Measurements from ENCODE around the gene GPAT3.
A peak's percentile ranks its signal among the peaks of the same experiment; 100 is the strongest.
"Not testable (repeated sequence)": the region's sequence is repeated elsewhere in the genome, so short reads cannot be mapped to it uniquely, and the experiment has no call there.

The GPAT3 gene

GRCh38 chr4:83535520-83536361, at the start of gene GPAT3:
TSS of gene GPAT3 (plus strand) at chr4:83536108. CDS start at chr4:83536623, 515 bp downstream.
- DNase-seq, result peak; percentile 36

DNA sequence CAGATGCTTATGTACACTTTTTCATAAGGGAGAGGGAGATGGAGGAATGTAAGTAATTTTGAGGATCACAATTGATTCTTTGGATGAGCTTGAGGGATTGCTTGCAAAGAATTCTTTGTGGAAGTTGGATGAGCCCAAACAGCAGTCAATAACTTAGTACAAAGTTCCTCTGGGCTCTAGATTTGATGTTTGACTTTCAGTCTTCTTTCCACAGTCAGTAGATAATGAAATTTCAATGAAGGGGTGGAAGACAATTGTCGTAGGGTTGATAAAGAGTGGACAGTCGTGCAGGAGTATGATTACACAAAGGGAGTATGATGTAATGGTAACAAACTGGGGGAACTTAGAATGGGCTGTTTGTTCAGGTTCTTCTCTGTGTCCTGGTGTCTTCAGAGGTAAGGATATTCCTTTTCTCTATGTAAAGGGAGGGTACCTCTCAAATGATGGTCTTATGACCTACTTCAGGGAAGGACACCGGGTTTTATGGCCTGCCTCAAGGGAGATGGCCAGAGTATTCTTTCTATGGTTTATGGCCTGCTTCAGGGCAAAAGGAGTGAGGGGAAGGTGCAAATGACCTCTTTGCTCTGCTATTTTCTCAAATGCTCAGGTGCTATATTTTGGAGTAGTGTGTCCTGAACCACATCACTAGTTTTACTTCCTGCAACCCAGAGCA, 49.3 kb upstream of the GPAT3 start:
- no peak for DNase-seq

- DNase-seq, result no peak
Observed at GRCh38 chr4:83489711-83490326, 46.1 kb upstream of the GPAT3 start.

GRCh38 chr4:83490876-83491450, 44.9 kb upstream of the GPAT3 start:
- no peak for DNase-seq

- DNase-seq, result not testable (repeated sequence)
Observed at GRCh38 chr4:83496085-83496917, 39.6 kb upstream of the GPAT3 start.

- DNase-seq, result no peak
Observed at GRCh38 chr4:83498187-83498586, 37.7 kb upstream of the GPAT3 start.

- not testable (repeated sequence) for DNase-seq
Observed at GRCh38 chr4:83501671-83502070, 34.2 kb upstream of the GPAT3 start.

- DNase-seq, result no peak
Observed at GRCh38 chr4:83503974-83504373, 31.9 kb upstream of the GPAT3 start.

- no peak for DNase-seq
Observed at GRCh38 chr4:83504503-83504902, 31.4 kb upstream of the GPAT3 start.

- DNase-seq, result no peak
Observed at GRCh38 chr4:83504996-83505395, 30.9 kb upstream of the GPAT3 start.

DNA sequence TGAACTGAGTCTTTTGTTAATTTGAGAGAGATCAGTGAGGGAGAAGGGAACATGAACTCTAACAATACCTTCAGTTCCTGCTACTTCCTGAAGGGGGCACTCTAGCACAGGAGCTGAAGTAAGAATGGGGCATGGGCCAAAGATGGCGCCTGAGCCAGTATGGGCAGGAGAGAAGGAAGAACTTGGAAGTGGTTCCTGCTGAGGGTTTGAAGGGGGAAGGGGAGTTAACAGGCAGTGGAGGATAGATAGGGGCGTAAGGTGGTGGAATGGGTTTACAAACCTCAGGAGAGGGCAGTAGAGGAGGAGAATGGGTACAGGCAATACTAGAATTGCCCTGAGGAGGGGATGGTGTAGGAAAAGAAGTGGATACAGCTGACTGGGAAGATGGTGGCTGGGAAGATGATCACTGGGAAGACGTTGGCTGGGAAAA, 26.7 kb upstream of the GPAT3 start:
- DNase-seq, result not testable (repeated sequence)

DNA sequence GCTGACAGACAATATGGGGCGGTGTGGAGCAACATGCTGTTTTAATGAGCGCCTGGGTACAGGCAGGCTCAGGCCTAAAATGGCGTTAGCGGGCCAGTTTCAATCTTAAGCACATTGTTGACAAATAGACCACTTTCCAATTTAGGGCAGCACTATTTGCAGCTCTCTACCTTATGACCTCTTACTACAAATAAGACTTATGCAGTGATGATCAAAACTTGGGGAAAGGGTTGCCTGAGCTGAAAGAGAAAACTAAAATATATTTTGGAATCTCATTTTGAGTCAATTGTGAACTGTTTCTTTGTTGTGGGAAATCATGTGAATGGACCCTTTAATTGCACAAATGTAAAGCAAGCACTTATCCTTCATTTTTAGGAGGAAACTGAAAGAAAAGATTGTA, 25.5 kb upstream of the GPAT3 start:
- no peak for DNase-seq

DNA sequence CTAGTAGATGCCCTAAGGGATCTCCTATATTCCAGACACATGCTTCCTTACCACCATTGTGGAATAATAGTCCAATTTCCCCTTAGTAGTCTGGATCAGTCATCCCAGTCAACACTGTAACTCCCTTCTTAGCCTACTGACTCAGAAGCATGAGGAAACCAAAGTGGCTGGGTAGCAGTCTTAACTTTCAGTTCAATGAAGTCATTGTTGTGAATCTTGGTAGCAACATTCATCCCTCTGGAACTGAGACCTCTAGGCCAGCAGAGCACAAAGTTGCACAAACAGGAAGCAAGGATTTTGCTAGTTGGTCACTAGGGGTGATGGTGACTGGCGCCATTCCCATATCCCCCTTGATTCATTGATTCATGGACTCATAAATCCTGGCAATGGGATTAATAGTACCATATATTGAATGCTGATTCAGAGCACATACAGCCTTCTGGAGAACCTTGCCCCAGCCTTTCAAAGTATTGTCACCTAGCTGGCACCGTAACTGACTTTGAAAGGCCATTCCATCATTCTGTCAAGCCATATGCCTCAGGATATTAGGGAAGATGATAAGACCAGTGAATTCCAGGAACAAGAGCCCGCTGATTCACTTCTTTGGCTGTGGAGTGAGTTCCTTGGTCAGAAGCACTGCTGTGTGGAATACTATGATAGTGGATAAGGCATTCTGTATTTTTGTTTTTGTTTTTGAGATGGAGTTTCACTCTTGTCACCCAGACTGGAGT, 19.7 kb upstream of the GPAT3 start:
- DNase-seq, result no peak

GRCh38 chr4:83522239-83522638, 13.7 kb upstream of the GPAT3 start:
- no peak for DNase-seq

DNA sequence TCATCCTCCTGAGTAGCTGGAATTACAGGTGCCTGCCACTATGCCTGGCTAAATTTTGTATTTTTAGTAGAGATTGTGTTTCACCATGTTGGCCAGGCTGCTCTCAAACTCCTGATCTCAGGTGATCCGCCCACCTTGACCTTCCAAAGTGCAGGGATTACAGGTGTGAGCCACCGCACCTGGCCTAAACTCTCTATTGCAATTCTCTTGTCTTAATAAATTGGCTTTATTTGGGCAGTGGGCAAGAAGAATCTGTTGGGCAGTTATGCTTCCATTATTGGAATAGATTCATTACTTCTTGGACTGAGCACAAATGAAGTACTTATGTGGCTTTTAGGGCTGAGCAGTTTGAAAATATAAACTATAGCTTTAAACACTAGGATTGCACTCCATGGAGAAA, 8.2 kb upstream of the GPAT3 start:
- DNase-seq, result no peak

- DNase-seq, result no peak
Observed at GRCh38 chr4:83536362-83537272, 709 bp downstream of the GPAT3 start.

DNA sequence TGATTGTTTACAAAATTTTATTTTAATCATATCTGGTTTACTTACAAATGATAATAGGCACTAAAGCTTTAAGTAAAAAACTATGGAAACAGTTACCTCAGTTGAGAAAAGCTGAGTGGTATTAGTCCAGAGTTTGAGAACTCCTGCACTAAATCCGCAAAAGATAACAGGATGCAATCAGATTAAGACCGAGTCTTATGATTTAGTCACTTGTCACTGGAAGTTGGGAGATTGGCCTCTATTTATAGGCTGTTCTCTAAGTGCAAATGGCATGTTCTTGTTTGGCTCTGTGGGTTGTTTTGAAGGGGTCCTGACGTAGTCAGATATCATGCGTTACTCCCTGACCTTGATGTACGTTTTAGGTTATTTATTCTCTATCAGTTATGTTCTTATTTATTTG, 6.3 kb downstream of the GPAT3 start:
- DNase-seq, result no peak

- DNase-seq, result no peak
Observed at GRCh38 chr4:83546786-83547185, 10.9 kb downstream of the GPAT3 start.

DNA sequence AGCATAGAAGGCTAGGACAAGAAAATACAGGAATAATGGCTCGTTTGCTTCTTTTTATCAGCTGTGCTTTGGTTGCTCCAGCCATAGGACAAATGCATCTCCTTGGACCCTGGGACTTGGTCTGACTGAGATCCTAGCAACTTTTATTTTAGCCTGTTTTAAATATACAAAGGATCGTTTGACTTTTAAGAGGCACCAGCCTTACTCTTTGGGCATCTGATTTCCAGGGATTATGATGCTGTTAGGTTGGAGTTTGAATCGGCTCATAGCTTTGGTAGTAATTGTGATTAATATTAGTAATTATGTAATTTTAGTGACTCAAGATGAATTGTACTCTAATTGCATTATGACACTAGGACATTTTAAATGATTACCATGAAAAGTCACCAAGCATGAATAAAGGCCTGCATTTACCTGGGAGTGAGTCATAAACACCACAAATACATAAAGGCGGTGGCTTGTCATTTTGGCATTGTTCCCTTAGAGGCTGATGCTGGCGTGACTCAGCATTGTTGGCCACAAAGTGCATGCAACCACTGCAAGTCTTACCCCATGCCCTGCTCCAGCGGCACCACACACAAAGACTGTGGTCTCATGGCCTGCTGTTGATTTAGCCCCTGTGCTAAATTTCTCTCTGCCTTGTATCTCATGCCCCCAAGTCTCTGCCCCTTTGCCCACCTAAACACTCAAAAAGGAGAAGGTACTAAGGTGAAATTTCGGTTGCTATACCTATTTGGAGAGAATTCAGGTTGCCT, 12.4 kb downstream of the GPAT3 start:
- DNase-seq, result peak; percentile 25

GRCh38 chr4:83552083-83552482, 16.2 kb downstream of the GPAT3 start:
- DNase-seq, result peak; percentile 20
